Stimulated activated CD4-positive, alpha-beta T cell treated with anti-CD3 and anti-CD28 coated beads, Interleukin-4, amount 100 ng/mL, for 48 hours (primary cell): ENCODE measurements around the gene RAB44.
"Not testable (repeated sequence)": the region's sequence is repeated elsewhere in the genome, so short reads cannot be mapped to it uniquely, and the experiment has no call there.

Source experiments
- DNase-seq, 2 donors: peaks; one replicate each; pipeline ENCODE4 v3.0.0-alpha.2; 2020; ENCODE audit warnings: low read depth in 2 of 2

RAB44 gene

DNA sequence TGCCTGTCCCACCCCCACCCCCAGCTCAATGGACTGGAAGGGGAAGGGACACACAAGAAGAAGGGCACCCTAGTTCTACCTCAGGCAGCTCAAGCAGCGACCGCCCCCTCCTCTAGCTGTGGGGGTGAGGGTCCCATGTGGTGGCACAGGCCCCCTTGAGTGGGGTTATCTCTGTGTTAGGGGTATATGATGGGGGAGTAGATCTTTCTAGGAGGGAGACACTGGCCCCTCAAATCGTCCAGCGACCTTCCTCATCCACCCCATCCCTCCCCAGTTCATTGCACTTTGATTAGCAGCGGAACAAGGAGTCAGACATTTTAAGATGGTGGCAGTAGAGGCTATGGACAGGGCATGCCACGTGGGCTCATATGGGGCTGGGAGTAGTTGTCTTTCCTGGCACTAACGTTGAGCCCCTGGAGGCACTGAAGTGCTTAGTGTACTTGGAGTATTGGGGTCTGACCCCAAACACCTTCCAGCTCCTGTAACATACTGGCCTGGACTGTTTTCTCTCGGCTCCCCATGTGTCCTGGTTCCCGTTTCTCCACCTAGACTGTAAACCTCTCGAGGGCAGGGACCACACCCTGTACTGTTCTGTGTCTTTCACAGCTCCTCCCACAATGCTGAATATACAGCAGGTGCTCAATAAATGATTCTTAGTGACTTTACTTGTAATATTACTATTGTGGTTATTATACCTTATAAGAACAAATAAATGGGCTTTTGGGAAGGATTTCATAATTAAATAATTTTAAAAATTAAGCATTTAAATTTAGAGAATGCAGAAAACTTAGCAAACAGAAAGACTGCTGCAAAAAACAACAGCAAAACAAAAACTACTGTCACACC, 10.7 kb upstream of the RAB44 start:
- no peak for DNase-seq

DNA sequence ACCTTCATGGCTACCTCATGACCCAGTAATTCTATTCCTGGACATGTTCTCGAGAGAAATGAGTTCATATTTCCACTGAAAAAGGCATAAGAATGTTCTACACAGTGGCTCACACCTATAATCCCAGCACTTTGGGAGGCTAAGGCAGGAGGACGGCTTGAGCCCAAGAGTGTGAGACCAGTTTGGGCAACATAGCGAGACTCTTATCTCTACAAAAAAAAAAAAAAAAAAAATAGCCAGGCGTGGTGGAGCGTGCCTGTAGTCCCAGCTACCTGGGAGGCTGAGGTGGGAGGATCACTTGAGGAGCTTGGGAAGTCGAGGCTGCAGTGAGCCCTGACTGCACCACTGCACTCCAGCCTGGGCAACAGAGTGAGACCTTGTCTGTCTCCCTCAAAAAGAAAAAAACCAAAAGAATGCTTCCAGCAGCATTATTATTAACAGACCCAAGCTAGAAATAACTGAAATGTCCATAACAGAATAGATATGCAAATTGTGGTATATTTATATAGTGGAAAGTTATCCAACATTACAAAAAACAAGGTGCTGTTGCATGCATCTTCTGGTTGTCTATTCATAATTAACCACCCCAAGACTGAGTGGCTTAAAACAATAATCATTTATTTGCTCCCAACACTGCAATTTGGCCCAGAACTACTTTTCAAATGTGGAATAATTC, 9.4 kb upstream of the RAB44 start:
- no peak for DNase-seq

DNA sequence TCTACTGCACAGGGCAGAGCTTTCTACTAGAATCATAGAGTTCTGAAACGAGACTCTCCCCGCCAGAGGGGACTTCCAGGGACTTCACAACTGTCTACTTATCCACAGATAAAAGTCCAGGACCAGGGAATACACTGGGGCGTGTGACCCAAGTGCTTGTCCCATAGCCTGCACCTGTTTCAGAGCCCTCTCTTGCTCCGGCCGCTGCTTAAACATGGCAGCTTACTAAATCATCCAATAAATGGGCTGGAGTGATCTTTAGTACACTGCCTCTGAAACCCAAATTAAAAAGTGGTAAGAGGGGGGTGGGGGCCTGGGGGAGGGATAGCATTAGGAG, 8.9 kb upstream of the RAB44 start:
- no peak for DNase-seq

DNA sequence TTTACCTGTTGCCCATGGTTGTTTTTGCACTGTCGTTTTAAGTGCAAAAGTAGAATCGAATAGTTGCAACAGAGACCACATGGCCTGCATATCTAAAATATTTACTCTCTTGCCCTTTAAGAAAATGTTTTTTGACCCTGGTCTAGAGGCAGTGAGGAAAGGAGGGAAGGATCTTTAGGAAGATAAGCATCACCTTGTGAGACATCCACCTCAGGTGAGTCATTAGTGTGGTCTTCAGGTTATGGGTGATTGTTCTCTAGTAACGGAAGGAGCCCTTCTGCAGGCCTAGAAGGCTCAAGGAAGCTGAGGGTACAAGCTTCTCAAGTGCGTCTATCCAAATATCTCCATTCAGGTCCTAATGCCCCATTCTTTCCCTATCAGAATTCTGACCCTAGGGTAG, 6.6 kb upstream of the RAB44 start:
- no peak for DNase-seq

DNA sequence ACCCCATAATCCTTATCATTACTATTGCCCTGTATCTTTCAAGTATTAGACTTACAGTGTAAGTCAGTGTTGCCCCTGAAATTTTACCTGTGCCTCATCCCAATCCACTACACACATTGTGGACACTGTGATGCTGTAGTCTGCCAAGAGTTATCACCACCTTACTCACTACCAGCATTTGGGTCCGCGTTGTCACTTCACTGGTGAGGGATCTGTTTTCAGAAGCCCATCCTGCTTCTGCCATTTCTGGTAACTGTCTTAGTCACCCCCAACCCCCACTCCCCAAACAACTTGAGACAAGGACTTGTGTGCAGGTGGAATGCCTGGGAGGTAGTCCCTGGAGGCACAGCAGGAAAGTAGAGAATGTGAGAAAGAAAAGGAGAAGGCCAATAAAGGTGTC, 6.0 kb upstream of the RAB44 start:
- no peak for DNase-seq

DNA sequence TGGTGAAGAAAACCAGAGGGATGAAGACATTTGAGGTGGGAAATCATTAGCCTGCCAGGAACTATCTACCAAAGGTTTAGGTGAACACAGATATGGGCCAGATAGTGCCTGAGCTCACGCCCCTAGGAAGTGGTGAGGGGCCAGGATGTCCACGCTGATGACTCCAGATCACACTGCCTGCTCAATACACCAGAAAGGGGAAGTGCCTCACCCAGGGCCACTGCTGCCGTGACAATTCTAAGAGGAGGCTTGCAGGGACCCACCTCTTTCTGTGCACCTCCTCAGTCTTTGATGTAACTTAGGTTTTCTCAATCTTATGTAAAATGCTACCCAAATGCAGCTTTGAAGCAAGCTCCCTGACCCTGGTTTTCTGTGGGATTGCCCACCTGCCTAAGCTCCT, 5.4 kb upstream of the RAB44 start:
- DNase-seq: no peak

DNA sequence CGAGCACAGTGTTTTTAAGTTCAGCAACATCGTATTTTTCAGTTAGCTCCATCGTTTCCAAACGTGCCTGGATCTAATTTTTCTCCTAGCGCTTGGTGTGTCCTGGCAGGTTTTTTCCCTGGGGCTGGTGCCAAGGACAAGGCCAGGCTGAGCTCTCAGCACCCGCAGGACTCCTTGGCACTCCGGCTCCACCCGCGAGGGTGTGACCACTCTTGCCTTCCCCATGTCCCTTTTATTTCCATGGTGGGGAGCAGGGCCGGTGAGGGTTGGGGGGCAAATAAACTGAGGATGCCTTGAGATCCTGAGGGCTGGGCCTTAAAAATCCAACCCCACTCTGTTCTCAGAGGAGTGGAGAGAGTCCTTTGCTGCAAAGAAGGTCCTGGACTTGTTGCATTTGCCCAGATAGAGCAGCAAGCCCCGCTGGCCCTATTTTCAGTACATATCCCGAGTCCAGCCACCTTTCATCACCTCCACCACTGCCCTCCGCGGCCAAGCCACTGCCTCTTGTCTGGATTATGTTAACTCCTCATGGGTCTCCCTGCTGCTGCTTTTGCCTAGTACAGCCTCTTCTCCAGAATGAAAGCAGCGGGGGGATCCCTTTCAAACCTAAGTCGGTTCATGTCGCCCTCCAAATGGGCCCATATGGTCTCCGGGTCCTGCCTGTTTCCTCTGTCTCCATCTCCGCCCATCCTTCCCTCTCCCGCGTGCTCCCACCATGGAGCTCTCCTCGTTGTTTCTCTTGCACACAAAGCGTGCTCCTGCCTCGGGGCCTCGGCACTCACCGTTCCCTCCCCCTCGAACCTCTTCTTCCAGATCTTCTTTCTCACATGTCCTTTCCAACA, 4.5 kb upstream of the RAB44 start:
- no peak for DNase-seq

DNA sequence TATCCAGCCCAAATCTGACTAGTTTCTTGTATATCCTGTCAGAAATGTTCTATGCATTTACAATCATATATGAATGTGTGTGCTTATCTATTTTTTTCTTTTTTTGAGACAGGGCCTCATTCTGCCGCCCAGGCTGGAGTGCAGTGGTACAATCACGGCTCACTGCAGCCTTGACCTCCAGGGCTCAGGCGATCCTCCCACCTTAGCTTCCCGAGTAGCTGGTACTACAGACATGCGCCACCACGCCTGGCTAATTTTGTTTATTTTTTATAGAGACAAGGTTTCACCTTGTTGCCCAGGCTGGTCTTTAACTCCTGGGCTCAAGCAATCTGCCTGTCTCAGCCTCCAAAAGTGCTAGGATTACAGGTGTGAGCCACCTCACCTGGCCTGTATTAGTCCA, 3.0 kb upstream of the RAB44 start:
- DNase-seq: no peak

DNA sequence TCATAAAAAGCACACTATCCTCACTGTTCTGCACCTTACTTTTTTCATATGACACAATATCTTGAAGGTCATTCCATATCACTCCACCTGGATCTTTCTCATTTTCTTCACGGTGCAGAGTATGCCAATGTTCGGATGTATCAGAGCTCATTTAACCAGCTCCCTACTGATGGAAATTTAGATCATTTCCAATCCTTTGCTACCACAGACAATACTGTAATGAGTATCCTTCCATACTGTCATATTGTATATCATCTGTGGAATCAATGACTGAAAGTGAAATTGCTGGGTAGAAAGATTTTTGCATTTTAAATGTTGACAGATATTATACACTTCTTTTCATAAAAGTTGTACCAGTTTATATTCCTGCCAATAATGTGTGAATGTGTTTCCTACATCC, 2.2 kb upstream of the RAB44 start:
- DNase-seq: no peak

DNA sequence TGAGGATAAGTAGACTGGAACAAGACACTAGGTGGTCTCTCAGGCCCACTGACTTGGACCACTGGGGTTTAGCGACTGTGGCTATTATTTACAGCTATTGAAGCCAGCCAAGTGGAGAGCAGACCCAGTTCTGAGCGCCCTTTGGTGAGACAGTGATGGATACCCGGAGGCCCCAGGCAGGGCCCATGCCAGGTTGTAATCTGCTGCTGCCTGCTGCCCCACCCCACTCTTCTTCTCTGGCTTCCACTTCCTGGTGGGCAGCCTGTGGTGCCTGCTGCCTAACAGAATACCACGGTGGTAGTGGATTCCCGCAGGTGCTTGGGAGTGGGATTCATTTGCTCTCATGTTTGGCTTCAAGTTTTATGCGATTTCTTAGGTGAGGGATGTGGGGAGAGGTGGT, 570 bp downstream of the RAB44 start:
- no peak for DNase-seq

DNA sequence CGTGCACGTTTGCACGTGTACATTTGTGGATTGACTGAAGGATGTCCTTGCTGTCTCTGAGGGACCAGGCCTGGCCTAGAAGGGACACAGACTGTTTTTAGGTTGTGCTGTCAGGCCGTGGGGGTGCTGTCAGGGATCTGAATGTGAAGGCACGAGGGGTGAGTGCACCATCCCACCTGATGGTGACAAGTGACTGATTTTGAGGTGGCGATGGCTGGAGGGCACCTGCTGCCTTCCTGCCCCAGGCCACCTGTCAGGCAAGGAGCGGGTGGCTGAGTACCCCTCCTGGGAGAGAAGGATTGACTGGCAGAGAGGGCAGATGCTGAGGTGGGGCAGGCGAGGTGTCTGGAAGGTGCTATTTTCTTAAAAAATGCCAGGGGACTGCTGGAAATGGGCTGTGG, 1.2 kb downstream of the RAB44 start:
- no peak for DNase-seq

DNA sequence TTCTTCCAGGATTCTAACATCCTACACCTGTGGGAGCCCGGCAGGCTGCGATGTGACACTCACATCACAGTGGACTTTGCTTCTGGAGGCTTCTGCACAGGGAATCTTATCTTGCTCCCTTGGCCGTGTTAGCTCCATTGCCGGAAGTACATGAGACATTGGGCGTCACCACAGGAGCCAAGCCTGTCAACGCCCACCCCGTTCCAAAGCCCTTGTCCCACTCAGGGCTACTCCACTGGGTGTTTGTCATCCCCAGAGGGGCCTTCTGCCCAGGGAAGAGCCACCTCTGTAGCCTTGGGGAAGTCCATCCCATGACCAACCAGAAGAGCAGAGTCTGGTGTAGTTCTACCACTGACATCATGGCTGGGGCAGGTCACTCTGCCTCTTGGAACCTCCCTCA, 1.7 kb downstream of the RAB44 start:
- DNase-seq: no peak

DNA sequence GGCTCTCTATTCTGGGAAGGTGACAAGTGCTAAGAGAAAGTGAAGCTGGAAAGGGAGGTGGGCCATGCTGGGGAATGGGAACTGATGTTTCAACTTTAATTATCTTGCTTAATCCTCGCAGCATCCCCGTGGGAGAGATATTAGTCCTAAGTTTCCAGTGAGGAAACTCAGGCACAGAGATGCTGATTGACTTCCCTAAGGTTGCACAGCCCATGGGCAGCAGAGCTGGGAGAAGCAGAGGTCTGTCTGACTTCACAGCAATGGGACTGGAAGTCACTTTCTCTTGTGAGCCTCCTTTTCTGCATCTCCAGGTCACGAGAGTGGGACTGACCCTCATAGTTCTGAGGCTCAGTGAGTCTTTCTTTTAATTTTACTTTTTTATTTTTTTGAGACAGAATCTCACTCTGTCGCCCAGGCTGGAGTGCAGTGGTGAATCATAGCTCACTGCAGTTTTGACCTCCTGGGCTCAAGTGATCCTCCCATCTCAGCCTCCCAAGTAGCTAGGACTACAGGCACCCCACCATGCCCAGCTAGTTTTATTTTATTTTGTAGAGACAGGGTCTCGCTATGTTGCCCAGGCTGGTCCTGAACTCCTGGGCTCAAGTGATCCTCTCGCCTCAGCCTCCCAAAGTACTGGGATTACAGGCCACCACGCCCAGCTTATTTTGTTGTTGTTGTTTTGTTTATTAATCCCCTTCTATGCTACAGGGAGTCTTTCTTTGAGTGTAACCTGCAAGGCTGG, 2.6 kb downstream of the RAB44 start:
- DNase-seq: no peak

DNA sequence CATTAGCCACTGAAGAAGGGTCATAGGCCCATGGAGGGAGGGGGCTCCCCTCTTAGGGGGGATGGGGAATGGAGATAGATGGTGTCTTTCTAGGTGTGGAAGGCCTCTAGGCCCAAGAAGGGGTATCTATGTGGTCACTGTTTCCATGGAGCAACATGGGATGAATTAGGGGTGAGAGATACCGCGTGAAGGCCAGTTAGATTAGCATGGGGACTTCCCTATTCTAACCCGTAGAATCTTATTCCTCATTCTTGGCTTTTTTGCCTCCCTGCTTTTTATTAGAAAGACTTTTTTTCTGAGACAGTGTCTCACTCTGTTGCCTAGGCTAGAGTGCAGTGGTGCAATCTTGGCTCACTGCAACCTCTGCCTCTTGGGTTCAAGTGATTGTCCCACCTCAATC, 3.2 kb downstream of the RAB44 start:
- no peak for DNase-seq

DNA sequence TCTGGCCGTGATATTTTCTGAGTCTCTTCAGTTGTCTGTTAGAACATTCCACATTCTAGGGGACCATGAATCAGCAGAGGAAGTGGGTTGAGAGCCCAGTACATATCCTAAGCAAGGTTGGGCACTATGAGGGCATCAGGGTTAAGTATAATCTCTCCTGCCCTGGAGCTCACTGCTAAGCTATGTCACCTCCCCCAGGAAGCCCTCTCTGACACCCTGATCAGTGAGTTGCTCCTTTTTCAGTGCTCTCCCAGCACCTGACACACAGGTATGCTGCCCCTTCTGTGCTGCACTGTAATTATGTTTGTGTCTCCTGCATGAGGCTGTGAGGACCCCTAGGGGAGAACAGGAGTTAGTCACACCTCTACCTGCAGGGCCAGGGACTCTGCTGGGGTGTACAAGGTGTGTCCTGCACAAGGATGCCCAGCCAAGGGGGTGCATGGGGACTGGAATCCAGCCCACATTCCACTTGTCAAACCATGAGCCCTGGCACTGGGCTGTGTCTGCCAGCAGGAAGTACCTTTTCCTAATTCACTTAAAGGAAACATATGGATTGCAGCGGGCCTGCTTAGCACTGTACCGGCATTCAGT, 3.9 kb downstream of the RAB44 start:
- DNase-seq: no peak

DNA sequence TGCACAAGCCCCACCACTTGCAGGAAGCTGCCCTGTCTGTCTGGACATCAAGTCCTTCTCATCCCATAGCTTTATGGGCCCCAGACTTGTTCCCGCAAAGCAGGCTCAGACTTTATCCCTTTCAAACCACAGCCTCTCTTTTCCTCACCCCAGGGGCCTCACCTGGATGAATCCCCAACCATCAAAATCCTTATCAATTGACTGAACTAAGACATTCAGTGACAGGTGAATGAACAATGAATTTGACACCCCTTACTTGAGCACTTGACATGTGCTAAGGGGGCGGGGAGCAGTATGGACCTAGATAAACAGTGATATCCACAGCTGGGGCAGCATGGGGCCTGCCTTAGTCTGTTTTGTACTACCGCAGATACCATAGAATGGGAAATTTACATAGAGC, 5.0 kb downstream of the RAB44 start:
- no peak for DNase-seq

DNA sequence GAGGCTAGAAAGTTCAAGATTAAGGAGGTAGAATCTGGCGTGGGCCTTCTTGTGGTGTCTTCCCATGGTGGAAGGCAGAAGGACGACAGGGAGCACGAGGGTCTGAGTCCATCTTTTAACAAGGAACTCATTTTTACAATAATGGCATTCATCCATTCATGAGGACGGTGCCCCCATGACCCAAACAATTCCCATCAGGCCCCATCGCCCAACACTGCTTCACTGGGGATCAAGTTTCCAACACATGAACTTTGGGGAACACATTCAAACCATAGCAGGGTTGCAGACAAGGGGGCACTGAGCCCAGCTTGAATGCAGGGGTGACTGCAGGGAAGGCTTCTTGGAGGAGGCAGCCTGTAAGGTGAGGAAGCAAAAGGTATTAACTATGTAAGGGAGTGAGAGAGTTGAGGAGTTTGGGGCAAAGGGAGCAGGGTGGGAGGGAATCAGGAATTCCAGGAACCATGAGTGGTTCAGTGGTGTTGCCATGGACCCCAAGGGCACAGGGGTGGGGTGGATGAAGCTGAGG, 5.5 kb downstream of the RAB44 start:
- DNase-seq: no peak

DNA sequence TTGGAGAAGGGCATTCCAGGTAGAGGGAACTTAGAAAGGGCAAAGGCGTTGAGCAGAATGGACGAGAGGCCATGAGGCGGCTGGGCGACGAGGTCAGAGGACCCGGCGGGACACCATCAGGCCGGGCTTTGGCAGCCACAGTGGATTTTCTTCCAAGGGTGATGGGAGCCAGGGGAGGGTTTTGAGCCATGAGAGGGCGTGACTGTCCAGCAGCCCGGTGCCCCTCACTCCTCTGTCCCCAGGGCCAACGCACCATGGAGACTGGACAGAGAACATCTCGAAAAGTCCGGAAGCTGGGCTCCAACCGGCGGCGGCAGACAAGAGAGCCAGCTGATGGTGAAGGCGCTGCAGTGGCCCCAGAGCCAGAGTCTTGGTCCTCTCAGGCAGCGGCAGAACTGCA, 6.4 kb downstream of the RAB44 start:
- no peak for DNase-seq

DNA sequence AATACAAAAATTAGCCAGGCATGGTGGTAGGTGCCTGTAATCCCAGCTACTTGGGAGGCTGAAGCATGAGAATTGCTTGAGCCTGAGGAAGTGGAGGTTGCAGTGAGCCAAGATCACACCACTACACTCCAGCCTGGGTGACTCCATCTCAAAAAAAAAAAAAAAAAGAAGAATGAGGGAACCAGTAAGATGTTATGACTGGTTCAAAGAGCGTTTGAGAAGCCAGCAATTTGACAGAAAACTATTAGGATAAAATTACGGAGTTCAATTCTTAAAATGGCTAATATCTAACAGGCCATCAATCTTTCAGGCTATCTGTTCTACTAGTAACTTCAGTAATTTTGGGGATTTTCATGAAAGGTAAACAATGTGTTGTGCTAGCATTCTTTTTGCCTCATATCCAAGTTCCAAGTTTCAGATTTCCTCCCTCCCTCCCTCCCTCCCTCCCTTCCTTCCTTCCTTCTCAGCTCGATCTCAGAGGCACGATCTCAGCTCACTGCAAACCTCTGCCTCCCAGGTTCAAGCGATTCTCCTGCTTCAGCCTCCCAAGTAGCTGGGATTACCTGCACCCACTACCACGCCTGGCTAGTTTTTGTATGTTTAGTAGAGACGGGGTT, 7.4 kb downstream of the RAB44 start:
- not testable (repeated sequence) for DNase-seq

DNA sequence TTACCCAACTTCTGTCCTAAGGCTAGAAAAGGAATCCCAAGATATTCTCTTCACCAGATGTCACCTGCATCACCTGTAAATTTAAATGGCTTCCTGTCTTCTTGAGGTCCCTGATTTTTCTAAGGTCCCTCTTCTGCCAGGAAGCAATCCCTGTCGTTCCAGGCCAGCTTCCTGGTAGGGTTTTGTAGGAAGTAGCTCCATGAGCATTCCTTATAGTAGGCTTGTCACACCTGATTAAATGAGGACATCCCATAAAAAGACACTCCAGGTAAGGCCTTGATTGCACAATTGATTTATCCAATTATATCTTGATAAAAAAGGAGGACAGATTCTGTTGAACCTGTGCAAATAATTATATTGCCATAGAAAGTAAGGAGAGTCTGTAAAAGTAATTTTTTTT, 8.7 kb downstream of the RAB44 start:
- no peak for DNase-seq

DNA sequence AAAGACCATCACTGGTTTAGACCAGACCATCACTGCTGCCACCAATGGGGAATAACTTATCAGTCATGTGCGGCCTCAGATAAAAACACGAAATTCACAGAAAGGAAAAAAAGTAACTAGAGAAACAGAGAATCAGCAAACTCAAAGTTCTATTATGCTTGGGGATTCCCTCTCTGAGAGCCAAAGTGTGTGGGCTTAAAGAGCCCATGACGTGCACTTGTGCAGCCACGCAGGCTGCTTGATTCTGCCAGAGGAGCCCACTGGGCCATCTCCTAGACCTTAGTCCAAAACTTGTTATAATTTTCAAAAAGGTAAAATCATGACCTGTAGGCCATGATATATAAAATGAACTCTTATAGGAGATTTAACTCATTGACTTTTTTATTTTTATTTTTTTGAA, 15.2 kb downstream of the RAB44 start:
- no peak for DNase-seq
